Astrocyte of the spinal cord (primary cell): Measurements from ENCODE around the gene HEYL.

Experiments
- DNase-seq: peaks from one replicate; pipeline ENCODE4 v3.0.0; 2011; ENCODE audit warnings: low read depth, low spot score
- H3K4me3 ChIP-seq: 2 replicates; pipeline ENCODE4 v1.5.1; 2011; ENCODE audit warnings: low read depth, mild to moderate bottlenecking, low read length, moderate library complexity
- CTCF ChIP-seq: IDR thresholded peaks from 2 replicates; pipeline ENCODE4 v1.5.1; 2012; ENCODE audit warnings: low read depth, mild to moderate bottlenecking, low read length, inconsistent platforms
- in situ Hi-C: cut with HindIII; loops from 2 replicates; pipeline ENCODE4 v1.10.0; 2017; ENCODE audit warnings: low sequenced_read_pairs

The HEYL gene

DNA sequence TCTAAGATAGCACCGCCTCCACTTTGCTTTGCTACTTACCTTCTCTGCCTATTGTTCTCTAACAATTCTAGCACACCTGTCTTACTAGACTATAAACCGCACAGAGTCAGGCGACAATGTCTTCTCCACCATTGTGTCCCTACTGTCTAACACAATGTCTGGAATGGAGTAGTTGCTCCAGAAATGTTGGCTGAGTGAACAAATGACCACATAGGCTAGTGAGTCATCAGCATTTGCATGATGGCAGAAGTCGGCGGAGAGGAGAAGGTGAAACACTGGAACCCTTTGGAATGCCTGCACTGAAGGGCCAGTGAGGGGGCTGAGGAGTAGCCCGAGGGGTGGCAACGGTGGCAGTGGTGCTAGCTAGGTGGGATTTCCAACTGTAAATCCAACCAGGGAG lies 48.9 kb downstream of the HEYL start:
- DNase-seq: peak; percentile 22
- in situ Hi-C loops: no loop called here
- no peak for TF ChIP-seq CTCF
- H3K4me3 ChIP-seq: no peak overlapping the region

DNA sequence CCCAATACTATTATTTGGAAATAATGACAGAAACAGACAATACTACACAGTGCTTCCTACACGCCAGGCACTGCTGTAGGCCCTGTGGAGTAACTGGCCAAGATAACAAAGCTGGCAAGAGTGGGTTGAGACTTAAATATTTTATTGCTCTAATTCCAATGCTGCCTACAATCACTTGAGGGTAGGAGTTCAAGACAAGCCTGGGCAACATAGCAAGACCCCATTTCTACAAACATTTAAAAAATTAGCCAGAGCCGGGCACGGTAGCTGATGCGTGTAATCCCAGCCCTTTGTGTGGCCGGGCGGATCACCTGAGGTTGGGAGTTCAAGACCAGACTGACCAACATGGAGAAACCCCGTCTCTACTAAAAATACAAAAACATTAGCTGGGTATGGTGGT lies 53.5 kb downstream of the HEYL start:
- no peak for DNase-seq
- no peak overlapping the region for H3K4me3 ChIP-seq
- in situ Hi-C loops: no loop called here
- no peak for TF ChIP-seq CTCF

DNA sequence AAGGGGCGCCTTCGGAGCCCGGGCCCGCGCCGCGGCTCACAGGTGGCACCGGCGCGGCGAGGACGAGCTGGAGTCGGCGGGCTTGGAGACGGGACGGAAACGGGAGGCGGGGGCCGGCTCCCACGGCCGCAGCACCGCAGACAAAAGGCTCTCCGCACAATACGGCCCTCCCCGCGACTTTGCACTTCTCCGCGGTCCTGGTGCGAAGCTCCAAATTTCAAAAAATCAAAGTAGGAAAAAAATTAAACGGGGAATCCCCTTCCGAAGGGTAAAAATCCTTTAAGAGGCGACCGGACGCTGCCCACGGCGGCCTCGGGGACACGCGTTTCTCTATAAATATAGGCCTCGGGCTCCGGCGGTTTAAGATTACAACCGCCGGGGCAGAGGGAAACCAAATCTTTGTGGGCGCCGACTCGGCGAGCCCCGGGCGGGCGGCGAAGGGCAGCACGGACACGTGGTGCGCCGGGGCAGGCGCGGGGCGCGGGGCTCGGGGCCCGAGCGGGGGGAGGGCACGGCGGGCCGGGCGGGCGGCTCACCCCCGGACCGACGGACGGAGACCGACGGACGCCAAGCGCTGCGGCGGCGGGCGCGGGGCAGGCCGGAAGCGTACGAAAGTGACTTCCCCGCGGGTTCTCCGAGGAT lies 63.3 kb downstream of the HEYL start:
- in situ Hi-C loops: no loop called here
- no peak for TF ChIP-seq CTCF
- DNase-seq: peak; percentile 11
- peak overlapping the region; percentile 87 for H3K4me3 ChIP-seq

- in situ Hi-C loops: no loop called here
Observed at GRCh38 chr1:39575191-39576015, 64.0 kb downstream of the HEYL start.

GRCh38 chr1:39574646-39575045 lies 64.8 kb downstream of the HEYL start:
- peak; percentile 4 for DNase-seq
- H3K4me3 ChIP-seq: peak overlapping the region; percentile 87
- TF ChIP-seq CTCF: no peak
- in situ Hi-C loops: no loop called here

More at GRCh38 chr1:39575191-39576015, 64.0 kb downstream of the HEYL start:
- H3K4me3 ChIP-seq: peak overlapping the region; percentile 87
- no peak for TF ChIP-seq CTCF
- peak; percentile 61 for DNase-seq
